HG03280 (cell line): Measurements from ENCODE around the gene AKAP1.
A peak's percentile ranks its signal among the peaks of the same experiment; 100 is the strongest.

Source experiments
- ATAC-seq: cut with Tn5 transposase; IDR thresholded peaks from one replicate; pipeline ENCODE4 v1.9.1; 2021; ENCODE audit warnings: mild to moderate bottlenecking, moderate library complexity; ENCODE audit not compliant: unreplicated experiment

AKAP1 gene

DNA sequence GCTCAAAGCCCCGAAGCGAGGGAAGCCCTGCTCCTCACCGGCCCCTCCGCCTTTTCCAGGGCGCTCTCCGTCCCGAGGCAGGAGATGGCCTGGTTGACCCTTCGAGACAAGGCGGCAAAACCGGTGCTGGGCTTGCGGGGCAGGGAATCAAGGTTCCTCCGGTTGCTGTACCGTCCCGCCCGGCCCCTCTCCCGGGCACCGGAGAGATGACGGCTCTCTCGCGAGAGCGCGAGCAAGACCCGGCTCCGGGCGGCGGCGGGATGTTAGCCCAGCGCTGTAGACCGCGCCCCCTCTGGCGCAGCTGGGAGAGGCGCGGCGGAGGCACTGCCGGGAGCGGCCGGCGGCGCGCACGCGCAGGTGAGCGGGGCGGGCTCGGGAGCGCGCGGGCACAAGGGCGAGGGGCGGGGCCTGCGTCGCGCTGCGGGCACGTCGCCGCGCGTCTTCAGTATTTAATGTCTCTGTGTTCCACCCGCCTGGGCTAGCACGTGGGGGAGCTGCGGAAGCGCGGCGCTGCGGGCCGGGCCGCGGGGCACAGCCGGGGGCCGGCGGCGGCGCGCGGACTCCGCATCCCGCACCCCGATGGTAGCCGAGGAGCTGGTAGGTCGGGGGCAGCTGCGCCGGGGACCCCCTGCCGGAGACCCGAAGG, at the start of gene AKAP1:
AKAP1 (plus strand) TSS at position 445 of the 646 bp plus-strand sequence. CDS start 20,219 bp downstream, outside the sequence.
- peak; percentile 84 for ATAC-seq

- ATAC-seq = no peak
These were observed 49.0 kb upstream of the AKAP1 start for GRCh38 chr17:57035971-57036481.

GRCh38 chr17:57037411-57037810, 47.6 kb upstream of the AKAP1 start:
- no peak for ATAC-seq

DNA sequence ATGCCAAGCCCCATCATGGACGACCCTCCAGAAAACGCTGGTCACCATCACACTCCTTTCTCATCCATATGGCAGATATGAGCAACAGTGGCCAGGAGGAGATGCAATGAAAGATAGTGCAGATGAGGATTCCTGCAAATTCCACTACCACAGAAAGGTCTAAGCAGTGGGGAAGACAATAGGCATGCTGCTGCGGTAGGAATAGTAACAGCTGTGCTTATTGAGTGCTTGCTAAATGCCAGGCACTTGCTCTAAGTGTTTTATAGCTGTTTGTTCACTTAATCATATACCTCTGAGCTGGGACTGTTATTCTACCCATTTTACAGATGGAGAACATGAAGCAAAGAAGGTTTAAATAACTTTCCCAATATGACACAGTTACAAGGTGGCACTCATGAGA, 46.6 kb upstream of the AKAP1 start:
- no peak for ATAC-seq

- no peak for ATAC-seq
These were observed 44.5 kb upstream of the AKAP1 start for GRCh38 chr17:57040571-57040970.

- ATAC-seq = no peak
These were observed 41.8 kb upstream of the AKAP1 start for GRCh38 chr17:57043276-57043675.

DNA sequence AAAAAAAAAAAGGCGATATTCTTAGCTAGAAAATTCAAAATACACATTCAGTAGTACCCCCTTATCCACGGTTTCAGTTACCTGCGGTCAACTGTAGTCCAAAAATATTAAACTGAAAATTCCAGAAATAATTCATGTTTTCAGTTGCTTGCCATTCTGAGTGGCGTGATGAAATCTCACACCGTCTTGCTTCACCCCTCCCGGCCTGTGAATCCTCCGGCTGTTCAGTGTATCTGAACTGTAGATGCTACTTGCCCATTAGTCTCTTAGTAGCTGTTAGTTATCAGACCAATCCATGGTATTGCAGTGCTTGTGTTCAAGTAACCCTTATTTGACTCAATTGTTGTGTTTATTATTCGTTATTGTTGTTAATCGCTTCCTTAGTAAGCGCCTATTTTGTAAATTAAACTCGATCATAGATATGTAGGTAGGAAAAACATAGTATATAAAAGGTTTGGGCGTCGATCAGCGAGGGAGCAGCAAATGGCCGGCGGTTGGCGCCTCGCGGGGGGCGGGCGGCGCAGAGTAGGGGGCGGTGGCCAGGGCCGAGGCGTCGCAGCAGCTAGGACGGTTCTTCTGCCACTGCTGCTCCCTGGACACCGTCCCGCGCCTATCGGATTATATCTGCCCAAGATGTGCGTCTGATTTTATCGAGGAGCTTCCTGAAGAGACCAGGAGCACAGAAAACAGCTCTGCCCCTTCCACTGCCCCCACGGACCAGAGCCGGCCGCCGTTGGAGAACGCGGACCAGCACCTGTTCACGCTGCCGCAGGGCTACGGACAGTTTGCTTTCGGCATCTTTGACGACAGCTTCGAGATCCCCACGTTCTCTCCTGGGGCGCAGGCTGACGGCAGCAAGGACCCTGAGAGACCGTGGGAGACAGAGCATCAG, 39.8 kb upstream of the AKAP1 start:
- ATAC-seq = no peak

- peak; percentile 63 for ATAC-seq
These were observed 39.0 kb upstream of the AKAP1 start for GRCh38 chr17:57045868-57046704.

GRCh38 chr17:57046749-57047148, 38.3 kb upstream of the AKAP1 start:
- no peak for ATAC-seq

GRCh38 chr17:57048096-57048495, 37.0 kb upstream of the AKAP1 start:
- no peak for ATAC-seq

DNA sequence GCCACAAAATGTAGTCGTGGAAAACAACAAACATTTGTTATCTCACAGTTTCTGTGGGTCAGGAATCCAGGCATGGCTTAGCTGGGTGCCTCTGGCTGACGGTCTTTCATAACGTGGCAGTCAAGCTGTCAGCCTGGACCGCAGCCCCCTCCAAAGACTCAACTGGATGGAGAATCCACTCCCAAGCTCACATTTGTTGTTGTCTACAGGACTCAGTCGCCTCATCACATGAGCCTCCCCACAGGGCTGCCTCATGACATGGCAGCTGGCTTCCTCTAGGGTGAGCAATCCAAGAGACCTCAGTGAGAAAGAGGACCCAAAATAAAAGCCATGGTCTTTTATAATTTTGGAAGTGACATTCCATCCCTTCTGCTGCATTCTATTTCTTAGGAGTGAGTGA, 34.7 kb upstream of the AKAP1 start:
- no peak for ATAC-seq

DNA sequence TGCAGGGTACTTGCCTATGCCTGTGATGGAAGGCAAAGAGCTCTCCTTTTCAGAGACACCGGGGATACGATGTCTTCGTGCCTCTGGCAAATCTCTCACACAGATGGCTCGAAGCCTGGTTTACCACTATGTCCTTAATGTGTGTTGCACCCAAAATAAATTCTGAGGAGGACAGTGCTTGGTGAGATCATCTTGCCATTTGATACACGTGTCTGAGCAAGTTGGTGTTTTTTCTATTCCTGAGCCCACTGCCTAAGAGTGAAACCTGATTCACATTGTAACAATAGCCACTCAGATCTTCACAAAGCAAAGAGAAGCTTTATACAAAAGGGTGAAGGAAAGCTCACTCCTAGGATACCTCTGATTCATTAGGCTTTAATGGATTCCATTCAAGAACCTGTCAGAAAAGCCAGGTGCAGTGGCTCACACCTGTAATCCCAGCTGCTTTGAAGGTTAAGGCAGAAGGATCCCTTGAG, 33.1 kb upstream of the AKAP1 start:
- ATAC-seq = no peak

DNA sequence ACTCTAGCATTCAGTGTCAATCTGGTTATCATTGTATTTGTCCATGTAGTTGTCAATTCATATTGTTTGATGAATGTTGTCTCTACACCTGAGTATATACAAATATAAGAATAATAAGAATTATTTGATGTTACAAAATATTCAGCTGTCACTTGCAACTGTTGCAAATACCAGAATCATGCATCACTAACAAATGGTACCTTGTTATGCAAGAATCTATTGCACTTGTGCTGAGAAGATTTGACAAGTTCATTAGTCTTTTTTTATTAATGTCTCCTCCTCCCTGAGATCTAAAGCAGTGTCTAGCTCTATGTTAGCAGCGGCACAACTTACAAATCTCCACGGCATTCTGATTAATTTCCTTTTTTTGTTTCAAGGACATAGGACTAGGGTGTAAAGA, 22.2 kb upstream of the AKAP1 start:
- no peak for ATAC-seq

DNA sequence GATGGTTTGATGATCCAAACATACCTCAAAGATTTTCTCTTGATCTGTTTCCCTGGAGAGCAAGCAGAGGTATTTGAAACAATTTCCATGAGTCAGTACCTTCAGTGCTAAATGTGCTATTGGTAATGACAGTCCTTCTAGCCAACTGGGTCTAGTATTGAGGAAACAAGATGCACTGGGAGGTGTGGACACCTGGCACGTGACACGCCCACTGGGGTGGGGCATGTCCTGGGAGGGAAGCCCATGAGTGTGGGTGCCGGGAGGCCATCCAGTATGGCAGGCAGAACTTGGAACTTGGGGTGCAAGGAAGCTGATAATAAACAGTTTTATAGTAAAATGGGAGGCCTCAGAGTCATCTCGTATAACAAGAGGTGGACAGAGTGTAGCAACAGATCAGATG, 17.9 kb upstream of the AKAP1 start:
- no peak for ATAC-seq

GRCh38 chr17:57067781-57068180, 17.3 kb upstream of the AKAP1 start:
- no peak for ATAC-seq

DNA sequence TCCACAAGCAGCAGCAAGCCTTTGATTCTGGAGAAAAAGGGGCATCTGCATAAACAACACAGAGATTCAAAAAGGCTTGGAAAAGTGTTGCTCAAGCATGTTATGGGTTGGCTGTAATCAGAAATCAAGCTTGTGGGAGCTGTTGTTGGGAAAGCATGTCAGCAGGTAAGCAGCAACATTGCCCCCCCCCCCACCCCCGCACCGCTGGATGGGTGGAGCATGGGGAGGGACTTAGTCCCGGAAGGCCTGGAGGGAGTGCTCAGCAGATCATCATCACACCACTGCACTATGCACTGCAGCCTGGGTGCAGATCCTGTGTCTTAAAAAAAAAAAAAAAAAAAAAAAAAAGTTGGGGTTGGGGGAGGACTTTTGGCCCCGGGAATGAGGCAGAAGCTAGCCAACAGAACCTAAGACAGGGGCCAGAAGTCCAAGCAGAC, 16.8 kb upstream of the AKAP1 start:
- ATAC-seq = no peak

- ATAC-seq = no peak
These were observed 16.3 kb upstream of the AKAP1 start for GRCh38 chr17:57068707-57069106.

DNA sequence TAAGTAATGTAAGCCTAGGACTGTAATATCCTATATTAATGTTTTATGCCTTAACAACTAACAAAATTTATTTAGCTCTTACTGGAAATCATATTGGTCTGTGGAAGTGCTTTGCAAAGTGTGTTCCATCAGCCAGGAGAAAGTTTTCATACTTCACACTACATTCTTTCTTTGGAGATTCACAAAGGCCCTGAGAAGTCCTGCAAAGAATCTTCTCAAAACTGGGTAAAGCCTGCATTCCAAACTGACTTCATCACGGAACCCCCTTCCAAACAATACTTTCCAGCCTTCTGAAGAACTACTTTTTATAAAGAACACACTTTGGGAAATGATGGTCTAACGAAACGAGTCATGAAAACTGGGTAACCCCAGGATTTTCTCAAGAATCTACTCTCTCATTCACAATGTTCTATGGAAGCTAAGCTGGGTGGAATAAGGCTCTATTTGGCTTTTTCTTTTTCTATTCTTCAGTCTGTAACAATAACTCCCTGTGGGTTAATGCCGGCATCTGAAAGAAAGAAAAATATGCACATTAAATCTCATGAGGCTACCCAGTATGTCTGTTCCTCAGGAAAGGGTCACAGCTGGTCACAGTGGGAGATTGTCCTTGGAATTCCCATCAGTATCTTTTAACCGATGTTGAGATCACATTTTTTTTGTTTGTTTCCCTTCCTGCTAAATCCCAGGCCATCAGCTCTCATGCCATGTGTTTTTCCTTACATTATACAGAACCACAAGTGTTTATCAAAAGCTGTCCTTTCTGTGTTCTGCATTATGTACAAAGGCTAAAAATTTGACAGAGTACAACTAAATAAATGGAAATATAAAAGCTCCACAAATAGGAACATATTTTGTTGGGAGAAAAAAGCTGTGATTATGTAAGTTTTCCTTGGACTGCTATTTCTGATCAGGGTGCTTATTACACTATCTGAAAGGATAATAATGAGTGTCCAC, 12.8 kb upstream of the AKAP1 start:
- ATAC-seq = no peak

- ATAC-seq = no peak
These were observed 11.4 kb upstream of the AKAP1 start for GRCh38 chr17:57073626-57074025.

- no peak for ATAC-seq
These were observed 9.9 kb upstream of the AKAP1 start for GRCh38 chr17:57075193-57075592.
